Activated naive CD4-positive, alpha-beta T cell treated with anti-CD3 and anti-CD28 coated beads, Interleukin-2, amount 10 ng/mL, durations not matched to agents 7 days and 5 days (primary cell): ENCODE measurements around the gene MIEF1.

Experiments
- CTCF ChIA-PET: fragments of 350-600 bp; sonication (Branson Sonifier 250); formaldehyde crosslinking; loops from one replicate; lab custom pipeline; 2021; ENCODE audit warnings: antibody characterized with exemption; lab: Charles Lee
- DNase-seq: peaks from one replicate; pipeline ENCODE4 v3.0.0-alpha.2; 2020
- H3K27ac Mint-ChIP-seq: one replicate; pipeline ENCODE4 v1.8.0; 2021; ENCODE audit warnings: mild to moderate bottlenecking, moderate library complexity, mixed read lengths
- H3K27me3 Mint-ChIP-seq: one replicate; pipeline ENCODE4 v1.8.0; 2021; ENCODE audit warnings: mild to moderate bottlenecking, mixed read lengths
- H3K36me3 Mint-ChIP-seq: one replicate; pipeline ENCODE4 v1.8.0; 2021; ENCODE audit warnings: mixed read lengths
- H3K4me1 Mint-ChIP-seq: one replicate; pipeline ENCODE4 v1.8.0; 2021; ENCODE audit warnings: mixed read lengths
- H3K4me3 Mint-ChIP-seq: one replicate; pipeline ENCODE4 v1.8.0; 2021; ENCODE audit warnings: mild to moderate bottlenecking, moderate library complexity, mixed read lengths
- H3K9me3 Mint-ChIP-seq: one replicate; pipeline ENCODE4 v1.8.0; 2021; ENCODE audit warnings: mixed read lengths

MIEF1 gene

DNA sequence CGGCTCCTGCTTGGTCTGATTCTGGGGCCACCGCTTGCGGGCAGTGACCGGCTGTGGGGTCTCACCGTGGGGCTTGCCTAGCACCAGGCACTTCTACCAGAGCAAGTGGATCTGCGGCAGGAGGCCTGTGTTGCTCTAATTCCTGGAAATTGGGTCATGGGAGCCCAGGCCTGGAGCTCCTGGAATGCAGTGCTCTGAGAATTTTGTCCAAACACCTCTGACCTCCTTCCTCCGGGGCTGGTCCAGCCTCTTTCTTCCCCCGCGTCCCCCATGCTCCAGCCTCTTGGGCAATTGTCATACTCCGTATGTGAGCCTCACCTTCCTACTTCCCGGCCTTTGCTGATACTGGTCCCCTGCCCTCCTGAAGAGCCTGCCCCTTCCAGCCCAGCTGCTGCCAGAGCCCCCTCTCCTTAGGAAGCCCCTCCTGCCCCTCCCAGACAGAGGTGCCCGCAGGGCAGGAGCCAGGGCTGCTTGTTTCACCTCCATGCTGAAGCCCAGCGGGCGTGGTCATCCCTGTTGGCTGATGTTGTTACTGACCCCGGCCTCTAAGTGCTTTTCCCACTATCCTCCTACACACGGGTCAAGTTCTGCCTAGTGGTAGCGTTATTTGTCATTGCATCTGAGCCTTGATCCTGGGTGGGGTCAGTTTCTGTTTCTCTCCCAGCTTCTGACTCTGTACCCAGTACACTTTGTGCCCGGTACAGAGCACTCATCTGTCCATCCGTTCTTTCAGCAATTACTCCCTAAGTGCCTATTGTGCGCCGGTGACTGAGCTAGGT, 35.7 kb upstream of the MIEF1 start:
- Mint-ChIP-seq H3K27me3 (peaks cover 12% of the 10 kb centered on the region), H3K4me1 (peaks cover 33% of the 10 kb centered on the region), H3K4me3 (no peak overlapping the region), H3K36me3 (no peaks in the 10 kb centered on the region), H3K27ac (no peak overlapping the region), H3K9me3 (no peaks in the 10 kb centered on the region)
- CTCF ChIA-PET: interaction anchor here (1.7 kb wide), 1 partner anchor 30 kb away, joined by 6 read pairs; no protein-coding TSS in a partner anchor
- no peak for DNase-seq

DNA sequence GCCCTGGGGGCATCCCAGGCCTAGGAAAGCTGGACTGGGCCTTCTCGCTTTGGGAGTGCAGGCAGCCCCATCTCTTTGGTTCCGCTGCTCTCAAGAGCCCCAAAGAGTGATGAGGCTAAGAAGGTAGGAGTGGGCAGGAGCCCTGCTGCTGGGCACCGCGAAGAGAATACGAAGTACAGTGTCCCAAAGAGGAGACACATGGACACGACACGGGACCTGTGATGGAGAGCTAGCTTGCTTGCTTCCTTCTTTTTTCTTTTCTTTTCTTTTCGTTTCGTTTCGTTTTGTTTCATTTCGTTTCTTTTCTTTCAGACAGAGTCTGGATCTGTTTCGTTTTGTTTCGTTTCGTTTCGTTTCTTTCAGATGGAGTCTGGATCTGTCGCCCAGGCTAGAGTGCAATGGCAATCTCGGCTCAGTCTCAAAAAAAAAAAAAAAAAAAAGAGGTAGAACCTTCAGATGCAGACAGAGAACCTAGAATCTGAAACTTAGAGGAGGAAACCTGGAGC, 34.6 kb upstream of the MIEF1 start:
- H3K27ac Mint-ChIP-seq: no peak overlapping the region
- no peaks in the 10 kb centered on the region for H3K9me3 Mint-ChIP-seq
- H3K27me3 Mint-ChIP-seq: peaks cover 16% of the 10 kb centered on the region
- DNase-seq: no peak
- CTCF ChIA-PET: interaction anchor here (1.7 kb wide), 1 partner anchor 29 kb away, joined by 6 read pairs; no protein-coding TSS in a partner anchor
- peaks cover 44% of the 10 kb centered on the region for H3K4me1 Mint-ChIP-seq
- H3K36me3 Mint-ChIP-seq: no peaks in the 10 kb centered on the region
- H3K4me3 Mint-ChIP-seq: no peak overlapping the region

DNA sequence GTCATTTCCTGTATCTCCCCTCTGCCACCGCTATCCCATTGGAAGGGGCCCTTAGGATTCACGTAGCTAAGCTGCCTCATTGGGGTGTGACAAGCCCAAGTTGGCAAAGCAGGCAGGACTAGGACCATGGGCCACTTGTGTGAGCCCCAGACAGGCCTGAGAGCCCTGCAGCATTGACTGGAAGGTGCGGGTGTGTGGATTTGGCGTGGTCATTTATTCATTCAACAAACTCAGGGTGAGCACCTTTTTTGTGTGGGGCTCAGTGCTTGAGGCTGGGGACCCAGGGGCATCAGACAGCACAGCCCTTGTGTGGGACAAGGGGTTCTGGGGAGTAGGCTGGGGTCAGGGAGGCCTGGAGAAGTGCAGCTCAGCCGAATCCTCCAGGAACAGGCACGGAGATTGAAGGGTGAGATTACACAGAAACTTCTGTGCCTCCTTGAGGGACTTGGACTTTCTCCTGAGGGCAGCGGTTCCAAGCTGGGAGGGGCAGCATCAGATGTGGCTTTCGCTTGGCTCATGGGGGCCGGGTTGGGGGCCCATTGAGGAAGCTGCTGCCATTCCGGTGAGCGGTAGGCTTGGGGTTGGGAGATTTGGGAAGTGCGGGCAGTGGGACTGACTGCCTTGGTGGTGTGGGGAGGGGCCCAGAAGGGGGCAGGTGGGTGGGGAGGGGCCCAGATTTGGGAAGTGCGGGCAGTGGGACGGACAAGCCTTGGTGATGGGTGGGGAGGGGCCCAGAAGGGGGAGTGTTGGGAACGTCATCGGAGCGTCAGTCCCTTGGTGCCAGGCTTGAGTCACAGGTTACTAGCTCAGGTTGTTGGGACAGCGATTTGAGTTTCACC, 33.4 kb upstream of the MIEF1 start:
- Mint-ChIP-seq H3K4me3 (no peak overlapping the region), H3K9me3 (no peaks in the 10 kb centered on the region), H3K36me3 (peaks cover 2% of the 10 kb centered on the region), H3K4me1 (peaks cover 51% of the 10 kb centered on the region), H3K27me3 (peaks cover 20% of the 10 kb centered on the region), H3K27ac (no peak overlapping the region)
- no peak for DNase-seq
- CTCF ChIA-PET: interaction anchor here (1.7 kb wide), 1 partner anchor 28 kb away, joined by 6 read pairs; no protein-coding TSS in a partner anchor

DNA sequence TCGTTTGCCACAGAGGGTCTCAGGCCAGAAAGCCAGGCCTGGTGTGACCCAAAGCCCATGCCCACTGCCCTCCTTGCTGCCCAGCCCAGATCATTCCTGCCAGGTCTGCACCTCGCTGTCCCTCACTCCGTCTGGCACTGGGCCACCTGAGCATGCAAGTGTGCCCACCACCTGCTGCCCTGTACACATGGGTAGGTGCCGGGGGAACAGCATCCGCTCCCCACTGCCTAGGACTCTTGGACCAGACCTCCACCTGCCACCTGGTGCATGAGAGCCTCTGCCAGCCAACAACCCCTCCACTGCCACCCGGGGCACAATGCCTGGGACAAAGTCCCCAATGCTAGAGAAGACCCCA, 32.8 kb upstream of the MIEF1 start:
- Mint-ChIP-seq H3K9me3 (no peaks in the 10 kb centered on the region), H3K27ac (no peak overlapping the region), H3K36me3 (peaks cover 2% of the 10 kb centered on the region), H3K4me3 (no peak overlapping the region), H3K27me3 (peaks cover 20% of the 10 kb centered on the region), H3K4me1 (peaks cover 51% of the 10 kb centered on the region)
- DNase-seq: no peak
- CTCF ChIA-PET: no interaction called here

DNA sequence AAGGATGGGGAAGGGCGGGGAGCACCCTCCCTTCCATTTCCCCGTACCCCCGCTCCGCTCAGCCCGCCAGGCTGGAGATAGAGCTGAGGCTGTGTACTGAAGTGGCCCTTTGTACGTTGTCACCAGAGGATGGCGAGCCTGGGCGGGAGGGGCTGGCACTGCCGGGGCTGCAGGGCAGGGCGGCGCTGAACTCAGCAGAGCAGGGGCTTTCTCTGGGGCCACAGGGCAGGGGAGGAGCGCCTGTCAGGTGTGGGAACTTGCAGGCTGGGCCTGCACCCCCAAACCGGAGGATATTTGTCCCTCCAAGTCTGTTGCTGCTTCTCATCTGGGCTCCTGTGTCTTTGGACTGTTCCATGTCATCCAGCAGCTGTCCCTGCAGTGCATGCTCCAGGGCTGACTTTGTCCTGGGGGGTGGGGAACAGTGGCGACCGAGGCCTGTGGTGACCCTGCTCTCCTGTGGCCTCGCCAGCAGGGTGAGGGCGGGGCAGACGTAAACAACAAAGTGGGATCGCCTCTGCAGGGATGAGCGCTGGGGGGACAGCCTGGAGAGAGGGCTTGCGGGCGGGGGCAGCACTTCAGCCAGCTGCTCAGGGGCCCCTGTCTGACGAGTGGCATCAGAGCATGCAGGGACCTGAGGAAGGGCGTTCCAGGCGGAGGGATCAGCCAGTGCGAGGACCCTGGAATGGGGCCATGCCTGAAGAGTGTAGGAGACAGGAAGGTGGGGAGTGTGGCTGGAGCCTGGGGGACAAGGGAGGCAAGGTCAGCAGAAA, 32.2 kb upstream of the MIEF1 start:
- peaks cover 20% of the 10 kb centered on the region for H3K27me3 Mint-ChIP-seq
- peaks cover 51% of the 10 kb centered on the region for H3K4me1 Mint-ChIP-seq
- no peak overlapping the region for H3K4me3 Mint-ChIP-seq
- CTCF ChIA-PET: no interaction called here
- no peaks in the 10 kb centered on the region for H3K9me3 Mint-ChIP-seq
- peaks cover 2% of the 10 kb centered on the region for H3K36me3 Mint-ChIP-seq
- no peak for DNase-seq
- no peak overlapping the region for H3K27ac Mint-ChIP-seq

DNA sequence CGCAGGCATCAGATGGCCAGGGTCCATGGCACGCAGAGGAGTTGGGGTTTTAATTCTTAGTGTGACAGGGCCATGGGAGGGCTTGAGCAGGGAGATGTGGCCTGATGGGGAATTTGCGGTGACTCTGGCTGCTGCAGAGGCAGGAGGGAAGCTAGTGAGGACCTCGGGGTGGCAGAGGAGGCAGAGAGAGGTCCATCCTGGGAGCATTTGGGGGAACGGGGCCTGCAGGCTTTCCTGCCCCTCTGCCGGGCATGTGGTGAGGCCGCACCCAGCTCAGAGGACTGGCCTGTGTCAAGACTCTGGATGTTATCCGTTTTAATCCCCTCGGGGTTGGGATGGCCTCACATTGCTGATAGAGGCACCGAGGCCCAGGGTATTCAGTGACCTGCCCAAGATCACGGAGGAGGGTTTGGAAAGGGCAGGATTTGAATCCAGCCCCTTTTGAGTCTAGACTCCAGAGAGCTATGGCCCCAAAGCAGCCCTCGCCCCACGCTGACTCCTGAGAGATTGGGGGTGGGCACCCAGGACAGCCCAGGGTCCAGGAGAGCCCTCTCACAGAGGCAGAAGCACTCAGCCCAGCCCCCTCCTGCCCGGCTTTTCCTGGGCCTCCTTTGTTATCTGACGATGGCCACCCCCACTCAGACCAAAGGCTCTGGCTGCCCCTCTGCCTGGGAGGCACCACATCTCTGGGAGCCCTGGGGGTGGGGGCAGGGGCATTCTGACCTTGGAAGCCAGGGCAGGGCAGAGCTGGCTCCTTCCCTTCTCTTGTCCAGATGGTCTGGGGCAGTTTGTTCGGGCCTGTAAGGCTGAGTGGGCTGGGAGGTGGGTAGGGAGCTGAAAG, 31.4 kb upstream of the MIEF1 start:
- Mint-ChIP-seq H3K9me3 (no peaks in the 10 kb centered on the region), H3K27me3 (peaks cover 20% of the 10 kb centered on the region), H3K27ac (no peak overlapping the region), H3K36me3 (peaks cover 2% of the 10 kb centered on the region), H3K4me1 (peaks cover 51% of the 10 kb centered on the region), H3K4me3 (no peak overlapping the region)
- CTCF ChIA-PET: interaction anchor here (1.2 to 1.5 kb wide), 3 partner anchors 25 to 140 kb away, joined by 3 to 5 read pairs (median 5); no protein-coding TSS in a partner anchor
- DNase-seq: no peak

DNA sequence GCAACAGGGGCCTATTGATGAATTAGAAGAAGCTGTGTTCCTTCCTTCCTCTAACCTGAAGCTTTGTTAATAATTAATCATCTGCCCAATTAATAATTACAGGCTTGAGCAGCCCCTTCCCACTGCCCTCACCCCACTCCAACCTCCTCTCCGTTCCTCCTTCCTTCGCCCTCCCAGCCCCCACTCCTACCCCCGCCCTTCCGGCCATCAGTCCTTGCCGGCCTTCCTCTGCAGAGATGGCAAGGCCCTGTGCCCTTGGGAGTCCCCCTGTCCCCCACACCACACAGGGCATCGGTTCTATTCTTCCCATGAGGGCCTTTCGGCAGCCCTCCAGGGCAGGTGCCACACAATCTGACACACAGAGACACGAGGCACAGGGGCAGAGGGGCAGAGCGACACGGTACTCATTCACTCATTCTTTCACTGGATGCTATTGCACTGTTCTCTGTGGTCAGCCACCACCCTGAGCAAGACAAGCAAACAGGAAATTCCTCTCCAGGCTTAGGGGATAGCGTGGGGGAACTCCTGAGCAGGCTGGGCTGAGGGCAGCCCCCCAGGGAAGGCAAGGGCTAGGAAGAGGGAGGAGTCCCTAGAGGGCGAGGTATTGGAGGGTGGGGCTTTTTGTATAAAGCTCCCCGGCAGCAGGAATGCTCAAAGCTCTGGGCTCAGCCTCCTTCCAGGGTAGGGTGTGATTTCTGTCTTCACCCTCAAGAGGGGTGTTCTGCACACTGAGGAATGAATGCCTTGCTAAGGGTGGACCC, 30.5 kb upstream of the MIEF1 start:
- DNase-seq: peak; percentile 46
- H3K36me3 Mint-ChIP-seq: peaks cover 4% of the 10 kb centered on the region
- H3K9me3 Mint-ChIP-seq: no peaks in the 10 kb centered on the region
- H3K4me1 Mint-ChIP-seq: peaks cover 49% of the 10 kb centered on the region
- CTCF ChIA-PET: interaction anchor here (0.9 to 2.3 kb wide), 6 partner anchors 23 to 141 kb away, joined by 3 to 8 read pairs (median 4); partner anchors contain the start of gene TAB1
- peak overlapping the region; percentile 72 for H3K27ac Mint-ChIP-seq
- H3K27me3 Mint-ChIP-seq: peaks cover 16% of the 10 kb centered on the region
- H3K4me3 Mint-ChIP-seq: no peak overlapping the region

DNA sequence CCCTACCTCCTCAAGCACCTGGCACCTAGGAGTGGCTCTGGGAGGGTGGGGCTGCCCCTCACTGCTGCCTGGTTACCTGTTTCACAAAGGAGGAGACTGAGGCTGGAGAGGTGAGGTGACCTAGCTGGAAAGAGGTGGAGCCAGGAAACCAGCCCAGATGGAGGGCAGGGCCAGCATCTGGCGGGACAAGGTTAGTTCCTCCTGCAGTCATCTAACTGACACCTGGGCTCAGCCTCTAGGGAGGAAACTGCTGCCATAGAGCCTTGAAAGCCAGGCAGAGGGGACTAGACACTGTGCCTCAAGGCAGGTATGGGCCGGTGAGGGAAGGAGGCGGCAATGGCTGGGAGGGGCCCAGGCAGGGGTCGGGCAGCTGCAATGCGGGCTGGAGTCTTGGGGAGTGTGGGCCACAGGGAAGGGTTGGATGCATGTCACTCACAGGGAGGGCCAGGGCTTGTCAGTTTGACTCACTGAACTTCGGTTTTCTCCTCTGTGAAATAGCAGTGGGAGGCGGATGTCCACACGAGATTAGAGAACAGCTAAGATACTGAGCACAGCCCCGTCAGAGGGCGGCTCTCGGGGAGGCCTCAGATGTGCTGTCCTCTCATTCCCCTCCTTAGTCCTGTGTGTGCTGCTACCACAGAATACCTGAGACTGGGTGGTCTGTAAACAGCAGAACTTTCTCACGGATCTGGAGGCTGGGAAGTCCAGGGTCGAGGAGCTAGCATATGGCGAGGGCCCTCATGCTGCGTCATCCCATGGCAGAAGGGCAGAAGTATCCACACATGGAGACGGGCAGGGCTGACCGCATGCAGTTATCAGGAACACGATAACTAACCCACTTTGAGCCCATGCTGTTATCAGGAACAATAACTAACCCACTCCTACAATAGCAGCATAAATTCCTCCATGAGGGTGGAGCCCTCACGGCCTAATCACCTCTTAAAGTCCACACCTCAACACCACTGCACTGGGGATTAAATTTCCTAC, 29.2 kb upstream of the MIEF1 start:
- CTCF ChIA-PET: interaction anchor here (1.1 to 2.3 kb wide), 2 partner anchors 21 to 73 kb away, joined by 3 to 8 read pairs; partner anchors contain the start of gene TAB1
- H3K27ac Mint-ChIP-seq: peak overlapping the region; percentile 19

DNA sequence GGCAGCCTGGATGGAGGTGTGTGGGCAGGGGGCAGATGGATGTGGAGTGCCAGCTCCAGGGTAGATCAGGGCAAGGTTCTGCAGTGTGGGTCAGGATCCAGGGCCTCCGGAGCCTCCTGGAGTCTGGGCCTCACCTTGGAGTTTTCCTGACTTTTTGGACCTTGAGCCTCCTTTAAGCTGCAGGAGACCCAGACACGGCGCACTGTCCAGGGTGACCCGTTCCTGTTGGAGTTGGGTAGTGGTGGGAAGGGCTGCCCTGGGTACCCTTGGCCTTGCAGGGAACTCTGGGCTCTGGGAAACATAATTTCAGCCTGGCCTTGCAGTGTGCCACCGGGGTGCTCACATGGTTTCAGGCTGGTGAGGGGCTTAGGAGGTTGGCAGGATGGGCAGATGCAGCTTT, 28.2 kb upstream of the MIEF1 start:
- CTCF ChIA-PET: interaction anchor here (2.3 kb wide), 1 partner anchor 20 kb away, joined by 8 read pairs; no protein-coding TSS in a partner anchor
- no peaks in the 10 kb centered on the region for H3K9me3 Mint-ChIP-seq
- H3K36me3 Mint-ChIP-seq: peaks cover 6% of the 10 kb centered on the region
- no peak overlapping the region for H3K27ac Mint-ChIP-seq
- H3K4me1 Mint-ChIP-seq: peaks cover 31% of the 10 kb centered on the region
- H3K27me3 Mint-ChIP-seq: peaks cover 15% of the 10 kb centered on the region
- DNase-seq: no peak
- no peak overlapping the region for H3K4me3 Mint-ChIP-seq

More for the DNA sequence above, 29.2 kb upstream of the MIEF1 start:
- Mint-ChIP-seq H3K9me3 (no peaks in the 10 kb centered on the region), H3K27me3 (peaks cover 15% of the 10 kb centered on the region), H3K4me1 (peaks cover 38% of the 10 kb centered on the region), H3K4me3 (no peak overlapping the region), H3K36me3 (peaks cover 6% of the 10 kb centered on the region)
- DNase-seq: no peak

DNA sequence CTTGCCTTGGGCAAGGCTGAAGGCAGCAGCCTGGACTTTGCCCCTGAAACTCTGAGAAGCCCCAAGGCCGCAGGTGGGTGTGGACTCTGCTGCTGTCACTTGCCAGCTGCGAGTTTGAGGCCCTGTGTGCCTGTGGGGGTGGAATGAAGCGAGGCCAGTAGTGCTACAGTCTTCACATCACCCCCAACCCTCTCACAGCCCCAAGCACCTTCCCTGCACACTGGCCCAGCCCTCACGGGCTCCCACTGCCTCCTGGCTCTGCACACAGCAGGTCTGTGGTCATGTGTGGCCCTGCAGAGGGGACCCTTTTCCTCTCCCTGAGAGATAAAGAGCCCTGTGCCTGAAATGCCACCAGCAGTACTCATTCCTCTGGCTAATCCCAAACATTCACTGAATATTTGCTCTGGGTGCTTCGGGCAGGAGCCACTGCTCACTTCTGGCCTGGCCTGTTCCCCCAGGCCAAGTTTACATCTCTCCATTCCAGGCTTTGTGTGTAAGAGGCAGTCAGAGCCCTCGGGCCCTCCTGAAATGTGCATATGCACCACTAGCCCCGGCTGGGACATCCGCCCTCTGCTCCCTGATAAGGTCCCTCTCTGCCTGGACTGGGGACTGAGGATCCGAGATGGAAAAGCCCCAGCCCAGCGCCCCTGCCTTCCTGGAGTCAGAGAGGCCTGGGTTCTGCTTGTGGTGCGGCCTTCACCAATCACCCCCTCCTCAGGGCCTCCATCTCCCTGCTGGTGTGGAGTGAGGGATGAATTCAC, 27.6 kb upstream of the MIEF1 start:
- no peak overlapping the region for H3K27ac Mint-ChIP-seq
- CTCF ChIA-PET: no interaction called here
- peaks cover 6% of the 10 kb centered on the region for H3K36me3 Mint-ChIP-seq
- H3K4me3 Mint-ChIP-seq: no peak overlapping the region
- H3K4me1 Mint-ChIP-seq: peaks cover 31% of the 10 kb centered on the region
- no peak for DNase-seq
- peaks cover 15% of the 10 kb centered on the region for H3K27me3 Mint-ChIP-seq
- no peaks in the 10 kb centered on the region for H3K9me3 Mint-ChIP-seq

DNA sequence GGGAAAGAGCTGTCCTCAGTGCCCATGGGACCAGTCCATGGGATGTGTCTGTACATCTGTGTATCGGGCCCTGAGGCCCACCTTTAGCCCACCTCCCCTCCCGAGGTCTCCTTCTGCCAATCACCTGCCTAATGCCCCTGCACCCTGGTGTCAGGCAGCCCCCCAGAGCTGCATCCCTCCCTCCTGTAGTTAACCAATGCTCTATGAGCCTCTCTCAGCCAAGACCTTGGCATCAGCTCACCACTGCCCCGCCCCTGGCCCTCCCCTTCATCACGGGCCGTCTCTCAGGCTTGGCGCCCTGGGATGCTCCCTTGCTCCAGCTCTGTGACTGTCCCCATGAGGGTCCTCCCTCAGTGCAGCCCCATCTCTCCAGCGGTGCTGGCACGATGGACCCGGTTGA, 26.8 kb upstream of the MIEF1 start:
- Mint-ChIP-seq H3K36me3 (peaks cover 7% of the 10 kb centered on the region), H3K27ac (no peak overlapping the region), H3K4me3 (no peak overlapping the region), H3K9me3 (no peaks in the 10 kb centered on the region), H3K27me3 (peaks cover 12% of the 10 kb centered on the region), H3K4me1 (peaks cover 26% of the 10 kb centered on the region)
- DNase-seq: no peak
- CTCF ChIA-PET: interaction anchor here (1.8 kb wide), 1 partner anchor 21 kb away, joined by 4 read pairs; no protein-coding TSS in a partner anchor
